ENCODE results near the gene SCRN3. TPM values are rescaled to one million over a fixed set of nuclear protein-coding genes. Genes with fewer than 3 reads are reported as not detected.
"Not testable (repeated sequence)": the region's sequence is repeated elsewhere in the genome, so short reads cannot be mapped to it uniquely, and the experiment has no call there.

Gene SCRN3
- total RNA-seq = 10 to 100 TPM; 14.7 to 18.6 TPM

DNA sequence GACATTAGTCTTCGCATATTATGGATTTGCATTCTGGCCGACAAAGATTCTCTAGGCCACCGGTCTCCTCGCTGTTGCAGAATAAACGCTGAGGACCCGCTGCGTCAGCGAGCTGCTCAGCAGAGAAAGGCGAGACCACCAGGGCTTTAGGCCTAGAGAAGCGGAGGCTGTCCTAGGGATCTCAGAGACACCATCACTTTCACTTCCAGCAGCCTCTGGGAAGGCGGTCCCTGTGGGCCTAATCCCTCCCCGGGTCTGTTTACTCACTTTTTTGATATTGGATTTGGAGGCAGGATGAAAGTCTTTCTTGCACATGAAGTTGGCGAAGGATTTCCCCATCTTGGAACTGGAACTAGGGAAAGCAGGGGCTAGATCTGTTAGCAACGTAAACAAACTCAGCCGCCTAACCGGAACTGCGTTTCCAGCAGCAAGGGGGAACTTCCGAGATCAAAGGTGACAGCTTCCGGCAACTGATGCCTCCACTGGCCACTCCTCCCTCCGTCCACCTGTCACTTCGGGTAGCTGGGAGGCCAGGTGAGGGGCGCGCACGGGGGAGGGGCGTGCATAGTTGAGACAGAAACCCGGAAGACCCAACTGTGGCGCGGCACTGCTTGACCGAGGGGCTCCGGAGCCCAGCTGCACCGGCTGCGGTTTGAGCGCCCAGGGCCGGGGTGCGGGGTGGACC is at the start of gene SCRN3:
Gene SCRN3, plus strand, starts transcription at position 447 of the 685 bp plus-strand sequence. CDS start 2,554 bp downstream, outside the sequence.
- peak; percentile 94 for ATAC-seq
- peaks cover 16% of the 10 kb centered on the region for H3K36me3 Mint-ChIP-seq (ENCODE audit: low read depth)
- H3K9me3 Mint-ChIP-seq (ENCODE audit: insufficient read depth) = no peaks in the 10 kb centered on the region
- peak within 1 kb of the TSS; percentile 100 for H3K4me3 Mint-ChIP-seq
- peak within 1 kb of the TSS; percentile 99 for H3K27ac Mint-ChIP-seq
- H3K27me3 Mint-ChIP-seq (ENCODE audit: low read depth) = no peaks in the 10 kb centered on the region
- POLR2A ChIA-PET = interaction anchor here (1.0 to 1.5 kb wide), 7 partner anchors 18 to 238 kb away, joined by 3 read pairs; no protein-coding TSS in a partner anchor
- DNase-seq = peak; percentile 86
- H3K4me1 Mint-ChIP-seq (ENCODE audit: low read depth) = peaks cover 34% of the 10 kb centered on the region
- CTCF ChIA-PET = interaction anchor here (1.0 to 1.3 kb wide), 4 partner anchors 8 to 151 kb away, joined by 3 to 8 read pairs (median 4); no protein-coding TSS in a partner anchor

- ATAC-seq (no peak), DNase-seq (no peak)
- H3K36me3 Mint-ChIP-seq (ENCODE audit: low read depth) = peaks cover 12% of the 10 kb centered on the region
- no peaks in the 10 kb centered on the region for H3K4me1 Mint-ChIP-seq (ENCODE audit: low read depth)
- H3K27ac Mint-ChIP-seq = no peak overlapping the region
- peaks cover 8% of the 10 kb centered on the region for H3K27me3 Mint-ChIP-seq (ENCODE audit: low read depth)
- POLR2A ChIA-PET = no interaction called here
- H3K9me3 Mint-ChIP-seq (ENCODE audit: insufficient read depth) = no peaks in the 10 kb centered on the region
- CTCF ChIA-PET = interaction anchor here (0.7 to 1.8 kb wide), 7 partner anchors 9 to 949 kb away, joined by 3 to 12 read pairs (median 4); no protein-coding TSS in a partner anchor
- H3K4me3 Mint-ChIP-seq = no peak overlapping the region
Observed at GRCh38 chr2:174350018-174350417, 45.5 kb upstream of the SCRN3 start.

DNA sequence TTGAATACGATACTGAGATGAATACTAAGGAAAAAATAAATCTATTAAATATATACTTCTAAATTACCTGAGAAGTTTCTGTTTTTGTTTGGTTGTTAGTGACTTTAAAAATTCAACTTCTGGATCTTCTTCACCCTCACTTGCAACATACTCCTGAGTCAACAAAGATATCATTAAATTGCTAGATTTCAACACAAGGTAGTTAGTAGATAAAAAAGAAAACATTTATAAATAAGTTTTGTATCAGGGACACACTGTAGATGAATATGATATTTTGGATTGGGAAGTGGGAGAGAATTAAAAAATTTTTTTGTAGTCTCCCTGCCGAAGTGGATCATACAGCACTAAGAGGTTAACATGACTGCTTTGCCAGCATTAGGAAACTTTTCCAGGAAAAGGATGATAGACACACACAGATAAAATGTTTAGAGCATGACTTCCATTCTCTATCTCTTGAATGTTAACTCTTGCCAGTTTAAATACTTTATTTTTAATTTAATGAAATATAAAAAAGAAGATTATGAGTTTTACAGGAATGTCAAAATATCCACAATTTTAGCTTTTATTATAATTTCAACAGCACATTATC is 44.8 kb upstream of the SCRN3 start:
- H3K27me3 Mint-ChIP-seq (ENCODE audit: low read depth) = peaks cover 3% of the 10 kb centered on the region
- no peak for ATAC-seq
- ChIA-PET CTCF (interaction anchor here (1.1 to 1.8 kb wide), 6 partner anchors 10 to 950 kb away, joined by 3 to 12 read pairs (median 4); no protein-coding TSS in a partner anchor), POLR2A (interaction anchor here (0.6 kb wide), 1 partner anchor 76 kb away, joined by 3 read pairs; no protein-coding TSS in a partner anchor)
- no peak overlapping the region for H3K27ac Mint-ChIP-seq
- H3K4me3 Mint-ChIP-seq = no peak overlapping the region
- no peaks in the 10 kb centered on the region for H3K4me1 Mint-ChIP-seq (ENCODE audit: low read depth)
- H3K9me3 Mint-ChIP-seq (ENCODE audit: insufficient read depth) = no peaks in the 10 kb centered on the region
- peaks cover 12% of the 10 kb centered on the region for H3K36me3 Mint-ChIP-seq (ENCODE audit: low read depth)
- no peak for DNase-seq

DNA sequence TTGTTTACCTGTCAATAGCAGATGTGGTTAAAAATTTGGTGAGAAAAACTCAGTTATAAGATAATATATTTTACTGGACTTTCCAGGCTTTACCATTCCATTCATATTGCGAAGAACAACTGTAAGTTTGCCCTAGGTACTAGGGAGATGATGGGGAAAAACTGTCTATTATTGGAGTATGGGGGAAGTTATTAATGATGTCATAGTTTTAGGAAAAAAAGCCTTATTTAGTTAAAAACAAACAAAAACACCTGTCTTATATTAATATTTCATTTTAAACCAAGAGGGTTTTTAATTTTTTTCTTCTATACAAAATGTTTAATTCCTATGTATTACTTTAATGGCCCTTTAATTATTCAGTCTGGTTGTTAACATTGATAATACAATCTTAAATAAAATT is 42.5 kb upstream of the SCRN3 start:
- no peak for DNase-seq
- POLR2A ChIA-PET = no interaction called here
- Mint-ChIP-seq H3K36me3 (ENCODE audit: low read depth) (peaks cover 8% of the 10 kb centered on the region), H3K4me1 (ENCODE audit: low read depth) (no peaks in the 10 kb centered on the region), H3K4me3 (no peak overlapping the region), H3K9me3 (ENCODE audit: insufficient read depth) (no peaks in the 10 kb centered on the region), H3K27me3 (ENCODE audit: low read depth) (no peaks in the 10 kb centered on the region), H3K27ac (no peak overlapping the region)
- CTCF ChIA-PET = no interaction called here
- no peak for ATAC-seq

DNA sequence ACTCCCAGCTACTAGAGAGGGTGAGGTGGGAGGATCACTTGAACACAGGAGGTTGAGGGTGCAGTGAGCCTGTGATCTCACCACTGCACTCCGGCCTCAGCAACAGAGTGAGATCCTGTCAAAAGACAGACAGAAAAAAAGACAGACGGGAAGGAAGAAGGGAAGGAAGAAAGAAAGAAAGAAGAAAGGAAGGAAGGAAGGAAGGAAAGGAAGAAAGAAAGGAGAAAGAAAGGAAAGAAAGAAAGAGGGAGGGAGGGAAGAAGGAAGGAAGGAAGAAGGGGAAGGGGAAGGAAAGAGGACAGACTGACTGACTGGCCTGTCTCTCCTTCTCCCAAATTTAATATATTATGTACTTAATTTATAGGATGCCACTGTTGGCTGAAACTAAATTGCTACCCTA is 39.2 kb upstream of the SCRN3 start:
- Mint-ChIP-seq H3K4me1 (ENCODE audit: low read depth) (no peaks in the 10 kb centered on the region), H3K27me3 (ENCODE audit: low read depth) (no peaks in the 10 kb centered on the region), H3K27ac (no peak overlapping the region), H3K9me3 (ENCODE audit: insufficient read depth) (no peaks in the 10 kb centered on the region), H3K36me3 (ENCODE audit: low read depth) (peaks cover 11% of the 10 kb centered on the region), H3K4me3 (no peak overlapping the region)
- POLR2A ChIA-PET = no interaction called here
- DNase-seq (no peak), ATAC-seq (no peak)
- CTCF ChIA-PET = no interaction called here

- DNase-seq; POLR2A ChIA-PET; H3K4me1 Mint-ChIP-seq (ENCODE audit: low read depth); ATAC-seq; H3K27me3 Mint-ChIP-seq (ENCODE audit: low read depth); H3K4me3 Mint-ChIP-seq; H3K9me3 Mint-ChIP-seq (ENCODE audit: insufficient read depth); CTCF ChIA-PET; H3K27ac Mint-ChIP-seq: not testable (repeated sequence)
- H3K36me3 Mint-ChIP-seq (ENCODE audit: low read depth) = peaks cover 33% of the 10 kb centered on the region
Observed at GRCh38 chr2:174359663-174360062, 35.9 kb upstream of the SCRN3 start.

- Mint-ChIP-seq H3K4me1 (ENCODE audit: low read depth) (no peaks in the 10 kb centered on the region), H3K27me3 (ENCODE audit: low read depth) (no peaks in the 10 kb centered on the region), H3K27ac (no peak overlapping the region), H3K9me3 (ENCODE audit: insufficient read depth) (peaks cover 29% of the 10 kb centered on the region), H3K4me3 (no peak overlapping the region), H3K36me3 (ENCODE audit: low read depth) (peaks cover 60% of the 10 kb centered on the region)
- CTCF ChIA-PET = interaction anchor here (0.8 kb wide), 1 partner anchor 13 kb away, joined by 4 read pairs; no protein-coding TSS in a partner anchor
- POLR2A ChIA-PET = no interaction called here
- ATAC-seq = no peak
- DNase-seq = no peak
Observed at GRCh38 chr2:174362949-174363348, 32.6 kb upstream of the SCRN3 start.

DNA sequence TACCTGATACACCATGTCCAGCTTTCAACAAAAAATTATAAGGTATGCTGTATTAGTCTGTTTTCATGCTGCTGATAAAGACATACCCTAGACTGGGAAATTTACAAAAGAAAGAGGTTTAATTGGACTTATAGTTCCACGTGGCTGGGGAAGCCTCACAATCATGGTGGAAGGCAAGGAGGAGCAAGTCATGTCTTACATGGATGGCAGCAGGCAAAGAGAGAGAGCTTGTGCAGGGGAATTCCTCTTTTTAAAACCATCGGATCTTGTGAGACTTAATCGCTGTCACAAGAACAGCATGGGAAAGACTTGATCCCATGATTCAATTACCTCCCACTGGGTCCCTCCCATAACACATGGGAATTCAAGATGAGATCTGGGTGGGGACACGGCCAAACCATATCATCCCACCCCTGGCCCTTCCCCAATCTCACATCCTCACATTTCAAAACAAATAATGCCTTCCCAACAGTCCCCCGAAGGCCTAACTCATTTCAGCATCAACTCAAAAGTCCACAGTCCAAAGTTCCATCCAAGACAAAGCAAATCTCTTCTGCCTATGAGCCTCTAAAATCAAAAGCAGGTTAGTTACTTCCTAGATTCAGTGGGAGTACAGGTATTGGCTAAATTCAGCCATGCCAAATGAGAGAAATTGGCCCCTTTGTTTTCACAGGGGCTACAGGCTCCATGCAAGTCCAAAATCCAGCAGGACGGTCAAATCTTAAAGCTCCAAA is 31.9 kb upstream of the SCRN3 start:
- DNase-seq; H3K4me3 Mint-ChIP-seq; H3K27me3 Mint-ChIP-seq (ENCODE audit: low read depth); H3K27ac Mint-ChIP-seq; H3K4me1 Mint-ChIP-seq (ENCODE audit: low read depth); POLR2A ChIA-PET; ATAC-seq; CTCF ChIA-PET: not testable (repeated sequence)
- Mint-ChIP-seq H3K9me3 (ENCODE audit: insufficient read depth) (peaks cover 29% of the 10 kb centered on the region), H3K36me3 (ENCODE audit: low read depth) (peaks cover 63% of the 10 kb centered on the region)

DNA sequence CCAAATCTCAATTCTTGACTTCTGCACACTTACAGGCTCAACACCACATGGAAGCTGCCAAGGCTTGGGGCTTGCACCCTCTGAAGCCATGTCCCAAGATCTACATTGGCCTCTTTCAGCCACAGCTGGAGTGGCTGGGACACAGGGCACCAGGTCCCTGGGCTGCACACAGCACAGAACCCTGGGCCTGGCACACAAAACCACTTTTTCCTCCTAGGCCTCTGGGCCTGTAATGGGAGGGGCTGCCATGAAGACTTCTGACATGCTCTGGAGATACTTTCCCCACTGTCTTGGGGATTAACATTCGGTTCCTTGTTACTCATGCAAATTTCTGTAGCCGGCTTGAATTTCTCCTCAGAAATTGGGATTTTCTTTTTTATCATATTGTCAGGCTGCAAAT is 30.9 kb upstream of the SCRN3 start:
- ATAC-seq (no peak), DNase-seq (no peak)
- Mint-ChIP-seq H3K27me3 (ENCODE audit: low read depth) (no peaks in the 10 kb centered on the region), H3K27ac (no peak overlapping the region), H3K4me1 (ENCODE audit: low read depth) (no peaks in the 10 kb centered on the region), H3K36me3 (ENCODE audit: low read depth) (peaks cover 68% of the 10 kb centered on the region), H3K4me3 (no peak overlapping the region), H3K9me3 (ENCODE audit: insufficient read depth) (peaks cover 29% of the 10 kb centered on the region)
- POLR2A ChIA-PET = no interaction called here
- CTCF ChIA-PET = no interaction called here

DNA sequence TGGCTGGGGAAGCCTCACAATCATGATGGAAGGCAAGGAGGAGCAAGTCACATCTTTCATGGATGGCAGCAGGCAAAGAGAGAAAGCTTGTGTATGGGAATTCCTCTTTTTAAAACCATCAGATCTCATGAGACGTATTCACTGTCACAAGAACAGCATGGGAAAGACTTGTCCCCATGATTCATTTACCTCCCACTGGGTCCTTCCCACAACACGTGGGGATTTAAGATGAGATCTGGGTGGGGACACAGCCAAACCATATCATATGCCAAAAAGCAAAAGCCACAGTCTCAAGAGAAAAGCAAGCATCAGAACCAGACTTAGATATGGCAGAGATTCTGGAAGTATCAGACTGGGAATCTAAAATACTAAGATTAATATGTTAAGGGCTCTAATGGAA is 30.0 kb upstream of the SCRN3 start:
- POLR2A ChIA-PET = no interaction called here
- H3K36me3 Mint-ChIP-seq (ENCODE audit: low read depth) = peaks cover 67% of the 10 kb centered on the region
- CTCF ChIA-PET = no interaction called here

DNA sequence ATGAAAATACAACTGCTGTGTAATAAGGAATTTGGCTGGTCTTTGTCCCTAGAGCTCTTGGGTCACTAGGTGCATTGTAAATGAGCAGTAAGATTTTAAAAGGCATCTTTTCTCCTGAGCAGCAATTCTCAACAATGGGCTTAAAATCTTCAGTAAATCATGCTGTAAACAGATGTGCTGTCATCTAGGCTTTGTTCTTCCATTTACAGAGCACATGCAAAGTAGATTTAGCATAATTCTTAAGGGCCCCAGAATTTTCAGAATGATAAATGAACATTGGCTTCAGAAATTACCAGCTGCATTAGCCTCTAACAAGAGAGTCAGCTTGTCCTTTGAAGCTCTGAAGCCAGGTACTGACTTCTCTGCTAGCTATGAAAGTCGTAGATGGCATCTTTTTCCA is 26.8 kb upstream of the SCRN3 start:
- DNase-seq (no peak), ATAC-seq (no peak)
- Mint-ChIP-seq H3K27ac (no peak overlapping the region), H3K4me3 (no peak overlapping the region), H3K9me3 (ENCODE audit: insufficient read depth) (peaks cover 29% of the 10 kb centered on the region), H3K27me3 (ENCODE audit: low read depth) (no peaks in the 10 kb centered on the region), H3K4me1 (ENCODE audit: low read depth) (no peaks in the 10 kb centered on the region), H3K36me3 (ENCODE audit: low read depth) (peaks cover 51% of the 10 kb centered on the region)
- CTCF ChIA-PET = interaction anchor here (1.1 kb wide), 1 partner anchor 10 kb away, joined by 4 read pairs; no protein-coding TSS in a partner anchor
- POLR2A ChIA-PET = interaction anchor here (0.7 kb wide), 1 partner anchor 486 kb away, joined by 3 read pairs; no protein-coding TSS in a partner anchor

More for the DNA sequence above, 30.0 kb upstream of the SCRN3 start:
- no peak overlapping the region for H3K4me3 Mint-ChIP-seq
- no peak for ATAC-seq
- no peaks in the 10 kb centered on the region for H3K4me1 Mint-ChIP-seq (ENCODE audit: low read depth)
- DNase-seq = no peak
- no peaks in the 10 kb centered on the region for H3K27me3 Mint-ChIP-seq (ENCODE audit: low read depth)
- peaks cover 29% of the 10 kb centered on the region for H3K9me3 Mint-ChIP-seq (ENCODE audit: insufficient read depth)
- no peak overlapping the region for H3K27ac Mint-ChIP-seq

DNA sequence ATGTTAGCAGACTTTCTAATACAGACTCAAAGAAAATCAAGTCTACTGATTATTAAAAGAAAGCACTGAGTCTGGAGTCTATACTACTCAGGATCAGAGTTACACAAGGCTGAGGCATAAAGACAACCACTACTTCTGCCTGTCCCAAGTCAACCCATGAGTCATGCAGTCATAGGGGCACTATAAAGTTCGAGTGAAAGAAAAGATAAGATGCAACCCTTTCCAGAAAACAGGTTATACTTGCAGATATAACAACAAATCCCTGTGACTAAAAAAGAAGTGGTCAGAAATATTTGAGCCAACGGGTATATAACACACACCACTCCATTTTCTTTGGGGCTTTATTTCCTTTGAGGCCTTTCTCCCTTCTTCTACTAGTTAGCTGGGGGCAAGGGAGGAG is 18.6 kb upstream of the SCRN3 start:
- Mint-ChIP-seq H3K27ac (no peak overlapping the region), H3K9me3 (ENCODE audit: insufficient read depth) (no peaks in the 10 kb centered on the region), H3K4me1 (ENCODE audit: low read depth) (no peaks in the 10 kb centered on the region), H3K36me3 (ENCODE audit: low read depth) (peaks cover 25% of the 10 kb centered on the region), H3K27me3 (ENCODE audit: low read depth) (no peaks in the 10 kb centered on the region), H3K4me3 (no peak overlapping the region)
- DNase-seq = no peak
- CTCF ChIA-PET = interaction anchor here (1.1 kb wide), 1 partner anchor 86 kb away, joined by 3 read pairs; no protein-coding TSS in a partner anchor
- POLR2A ChIA-PET = no interaction called here
- ATAC-seq = no peak

Measured in activated CD8-positive, alpha-beta T cell treated with anti-CD3 and anti-CD28 coated beads, Interleukin-2, amount 10 ng/mL, durations not matched to agents 7 days and 5 days (primary cell).